ENCODE measurements around the gene DDX60. TPM values are rescaled to one million over a fixed set of nuclear protein-coding genes. Genes with fewer than 3 reads are reported as not detected.

DDX60 gene, protein sequence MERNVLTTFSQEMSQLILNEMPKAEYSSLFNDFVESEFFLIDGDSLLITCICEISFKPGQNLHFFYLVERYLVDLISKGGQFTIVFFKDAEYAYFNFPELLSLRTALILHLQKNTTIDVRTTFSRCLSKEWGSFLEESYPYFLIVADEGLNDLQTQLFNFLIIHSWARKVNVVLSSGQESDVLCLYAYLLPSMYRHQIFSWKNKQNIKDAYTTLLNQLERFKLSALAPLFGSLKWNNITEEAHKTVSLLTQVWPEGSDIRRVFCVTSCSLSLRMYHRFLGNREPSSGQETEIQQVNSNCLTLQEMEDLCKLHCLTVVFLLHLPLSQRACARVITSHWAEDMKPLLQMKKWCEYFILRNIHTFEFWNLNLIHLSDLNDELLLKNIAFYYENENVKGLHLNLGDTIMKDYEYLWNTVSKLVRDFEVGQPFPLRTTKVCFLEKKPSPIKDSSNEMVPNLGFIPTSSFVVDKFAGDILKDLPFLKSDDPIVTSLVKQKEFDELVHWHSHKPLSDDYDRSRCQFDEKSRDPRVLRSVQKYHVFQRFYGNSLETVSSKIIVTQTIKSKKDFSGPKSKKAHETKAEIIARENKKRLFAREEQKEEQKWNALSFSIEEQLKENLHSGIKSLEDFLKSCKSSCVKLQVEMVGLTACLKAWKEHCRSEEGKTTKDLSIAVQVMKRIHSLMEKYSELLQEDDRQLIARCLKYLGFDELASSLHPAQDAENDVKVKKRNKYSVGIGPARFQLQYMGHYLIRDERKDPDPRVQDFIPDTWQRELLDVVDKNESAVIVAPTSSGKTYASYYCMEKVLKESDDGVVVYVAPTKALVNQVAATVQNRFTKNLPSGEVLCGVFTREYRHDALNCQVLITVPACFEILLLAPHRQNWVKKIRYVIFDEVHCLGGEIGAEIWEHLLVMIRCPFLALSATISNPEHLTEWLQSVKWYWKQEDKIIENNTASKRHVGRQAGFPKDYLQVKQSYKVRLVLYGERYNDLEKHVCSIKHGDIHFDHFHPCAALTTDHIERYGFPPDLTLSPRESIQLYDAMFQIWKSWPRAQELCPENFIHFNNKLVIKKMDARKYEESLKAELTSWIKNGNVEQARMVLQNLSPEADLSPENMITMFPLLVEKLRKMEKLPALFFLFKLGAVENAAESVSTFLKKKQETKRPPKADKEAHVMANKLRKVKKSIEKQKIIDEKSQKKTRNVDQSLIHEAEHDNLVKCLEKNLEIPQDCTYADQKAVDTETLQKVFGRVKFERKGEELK (N-terminal part only)
- 10 to 100 TPM; 14.3 to 38.4 TPM for total RNA-seq

DNA sequence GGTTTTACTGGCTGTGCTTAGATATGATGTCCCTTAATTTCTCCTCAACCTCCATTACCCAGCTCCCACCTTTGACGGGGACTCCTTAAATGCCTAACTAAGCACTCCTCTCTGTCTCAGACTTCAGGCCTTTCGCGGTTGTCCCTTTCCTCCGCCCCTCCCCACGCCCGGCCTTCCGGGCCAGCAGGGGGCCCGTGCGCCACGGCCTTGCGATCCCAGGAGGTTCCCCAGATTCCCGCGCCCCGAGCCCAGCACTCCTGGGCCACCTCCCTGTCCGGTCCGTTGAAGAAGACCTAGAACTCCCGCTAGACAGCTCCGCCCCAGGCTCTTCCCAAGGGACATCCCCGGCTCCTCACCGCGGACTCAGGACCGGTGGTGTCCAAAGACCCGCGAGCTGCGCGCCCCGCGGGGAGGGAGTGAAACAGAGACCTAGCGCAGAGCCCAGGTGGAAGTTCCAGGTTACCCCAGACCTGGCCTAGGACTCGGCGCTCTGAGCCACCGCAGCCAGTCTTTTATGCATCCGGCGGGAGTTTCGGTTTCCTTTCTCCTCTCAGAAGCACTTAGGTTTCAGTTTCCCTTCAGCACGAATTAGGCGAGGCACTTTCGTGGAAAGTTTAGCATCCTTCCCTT, at the start of gene DDX60:
DDX60 (minus strand) TSS at position 487 of the 630 bp plus-strand sequence. CDS start 7,493 bp downstream, outside the sequence.
- H3K27ac Mint-ChIP-seq: peak within 1 kb of the TSS; percentile 98
- H3K36me3 Mint-ChIP-seq (ENCODE audit: insufficient read depth in 2 of 2): peaks cover 0 to 8% of the 10 kb centered on the region in 2 donors
- H3K4me1 Mint-ChIP-seq (ENCODE audit: low read depth): peaks cover 26% of the 10 kb centered on the region
- ATAC-seq (replicated peaks in 1 of 2) (peak; percentile 98), DNase-seq (peak; percentile 85)
- H3K4me3 Mint-ChIP-seq: peak within 1 kb of the TSS; percentile 88 to 94
- H3K9me3 Mint-ChIP-seq: no peaks in the 10 kb centered on the region
- no peaks in the 10 kb centered on the region for H3K27me3 Mint-ChIP-seq (ENCODE audit: low read depth)

DNA sequence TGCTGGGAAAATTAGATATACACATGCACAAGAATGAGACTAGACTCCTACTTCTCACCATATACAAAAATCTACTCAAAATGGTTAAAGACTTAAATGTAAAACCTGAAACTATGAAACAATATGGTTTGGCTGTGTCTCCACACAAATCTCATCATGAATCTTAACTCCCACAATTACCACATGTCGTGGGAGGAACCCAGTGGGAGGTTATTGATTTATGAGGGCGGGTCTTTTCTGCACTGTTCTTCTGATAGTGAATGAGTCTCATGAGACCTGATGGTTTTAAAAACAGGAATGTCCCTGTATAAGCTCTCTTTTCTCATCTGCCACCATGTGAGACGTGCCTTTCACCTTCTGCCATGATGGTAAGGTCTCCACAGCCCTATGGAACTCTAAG, 48.5 kb upstream of the DDX60 start:
- H3K27me3 Mint-ChIP-seq (ENCODE audit: low read depth): no peaks in the 10 kb centered on the region
- peaks cover 2 to 4% of the 10 kb centered on the region in 2 donors for H3K9me3 Mint-ChIP-seq
- H3K36me3 Mint-ChIP-seq (ENCODE audit: insufficient read depth in 2 of 2): peaks cover 5 to 23% of the 10 kb centered on the region in 2 donors
- no peak overlapping the region for H3K4me3 Mint-ChIP-seq
- DNase-seq (no peak), ATAC-seq (replicated peaks in 1 of 2) (no peak)
- no peak overlapping the region for H3K27ac Mint-ChIP-seq
- no peaks in the 10 kb centered on the region for H3K4me1 Mint-ChIP-seq (ENCODE audit: low read depth)

DNA sequence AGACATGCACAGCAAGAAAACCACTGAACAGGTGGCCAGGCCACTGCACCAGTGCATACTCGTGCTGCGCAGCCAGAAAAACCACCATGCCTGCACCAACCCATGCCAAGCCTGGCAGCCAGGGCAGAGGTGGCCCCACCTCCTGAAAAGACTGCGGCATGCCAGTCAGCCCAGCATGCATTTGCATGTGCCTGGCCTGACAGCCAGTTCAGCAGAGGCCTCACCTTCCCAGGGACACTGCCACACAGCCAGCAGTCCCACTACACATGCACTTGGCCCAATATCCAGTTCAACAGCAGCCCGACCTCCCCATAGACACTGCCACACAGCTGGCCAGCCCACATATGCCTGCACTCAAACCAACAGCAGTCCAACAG, 43.5 kb upstream of the DDX60 start:
- Mint-ChIP-seq H3K9me3 (peaks cover 6 to 12% of the 10 kb centered on the region in 2 donors), H3K4me3 (no peak overlapping the region), H3K27me3 (ENCODE audit: low read depth) (no peaks in the 10 kb centered on the region), H3K27ac (no peak overlapping the region), H3K4me1 (ENCODE audit: low read depth) (no peaks in the 10 kb centered on the region), H3K36me3 (ENCODE audit: insufficient read depth in 2 of 2) (peaks cover 6 to 33% of the 10 kb centered on the region in 2 donors)
- DNase-seq (no peak), ATAC-seq (replicated peaks in 1 of 2) (no peak)

DNA sequence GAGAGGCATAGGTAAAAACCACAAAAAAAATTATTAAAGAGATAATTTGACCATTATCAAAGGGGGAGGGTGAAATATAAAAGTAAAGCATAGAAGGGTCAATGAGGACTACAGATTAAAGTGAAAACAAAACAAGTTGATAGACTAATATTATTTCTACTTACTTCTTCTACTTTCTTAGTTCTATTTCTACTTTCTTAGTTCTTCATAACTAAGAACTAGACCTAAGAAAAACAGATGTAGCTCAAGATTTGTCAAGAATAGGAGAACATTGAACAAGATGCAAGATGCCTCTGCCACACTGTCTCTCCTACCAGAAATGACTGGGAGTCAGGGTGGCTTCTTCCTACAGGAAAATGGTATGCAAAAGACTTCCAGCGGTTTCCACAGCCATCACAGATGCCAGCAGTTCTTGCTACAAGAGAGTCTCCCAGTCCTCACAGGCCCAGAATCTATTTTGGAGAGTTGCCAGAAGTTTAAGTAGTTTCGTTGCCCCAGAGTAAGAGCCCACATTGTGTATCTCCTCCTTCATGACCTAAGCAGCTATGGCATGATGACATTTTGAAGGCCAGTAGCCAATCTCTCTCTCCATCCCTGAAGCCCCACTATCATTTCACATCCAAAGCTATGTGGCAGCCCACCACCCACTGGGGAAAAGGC, 42.9 kb upstream of the DDX60 start:
- Mint-ChIP-seq H3K9me3 (peaks cover 6 to 12% of the 10 kb centered on the region in 2 donors), H3K4me3 (no peak overlapping the region), H3K27ac (no peak overlapping the region), H3K36me3 (ENCODE audit: insufficient read depth in 2 of 2) (peaks cover 6 to 33% of the 10 kb centered on the region in 2 donors), H3K4me1 (ENCODE audit: low read depth) (no peaks in the 10 kb centered on the region), H3K27me3 (ENCODE audit: low read depth) (no peaks in the 10 kb centered on the region)
- ATAC-seq (replicated peaks in 1 of 2) (no peak), DNase-seq (no peak)

DNA sequence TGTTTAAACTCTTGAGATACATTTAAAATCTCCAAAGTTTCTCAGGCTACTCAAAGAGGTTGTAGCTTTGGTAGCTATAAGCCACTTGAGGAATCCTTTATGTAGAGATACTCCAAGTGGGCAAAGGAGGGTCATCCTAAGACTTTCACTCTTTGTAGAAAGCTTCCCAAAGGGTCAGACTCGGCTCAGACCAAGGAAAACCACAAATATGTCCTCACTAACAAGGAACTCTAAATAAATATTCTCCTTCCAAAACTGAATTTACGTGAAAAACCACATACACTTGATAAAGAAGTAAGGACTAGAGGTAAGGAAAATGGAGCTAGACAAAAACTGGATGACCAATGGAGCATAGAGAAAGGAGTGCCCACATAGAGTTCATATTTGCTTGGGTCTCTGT, 41.7 kb upstream of the DDX60 start:
- Mint-ChIP-seq H3K4me3 (no peak overlapping the region), H3K27ac (no peak overlapping the region), H3K9me3 (peaks cover 6 to 12% of the 10 kb centered on the region in 2 donors), H3K4me1 (ENCODE audit: low read depth) (no peaks in the 10 kb centered on the region), H3K36me3 (ENCODE audit: insufficient read depth in 2 of 2) (peaks cover 6 to 27% of the 10 kb centered on the region in 2 donors), H3K27me3 (ENCODE audit: low read depth) (no peaks in the 10 kb centered on the region)
- DNase-seq: no peak
- no peak for ATAC-seq (replicated peaks in 1 of 2)

DNA sequence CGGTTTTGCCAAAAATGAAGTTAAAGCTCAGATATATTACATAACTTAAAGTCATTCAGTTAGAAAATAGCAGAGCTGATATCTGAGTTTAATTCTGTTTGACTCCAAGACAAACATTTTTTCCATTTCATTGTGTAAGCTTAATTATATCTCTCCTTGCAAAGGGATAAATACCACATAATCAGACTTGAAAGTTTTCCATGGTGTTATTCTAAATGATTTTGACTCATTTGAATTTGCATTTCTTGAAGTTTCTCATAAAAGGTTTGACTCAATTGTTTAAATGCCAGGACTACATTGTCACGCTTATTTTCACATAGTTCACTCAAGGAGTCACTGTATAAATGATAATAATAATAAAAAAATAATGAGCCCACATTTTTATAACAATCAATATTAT, 39.4 kb upstream of the DDX60 start:
- ATAC-seq (replicated peaks in 1 of 2) (no peak), DNase-seq (no peak)
- Mint-ChIP-seq H3K27me3 (ENCODE audit: low read depth) (no peaks in the 10 kb centered on the region), H3K9me3 (peaks cover 4 to 12% of the 10 kb centered on the region in 2 donors), H3K4me1 (ENCODE audit: low read depth) (no peaks in the 10 kb centered on the region), H3K36me3 (ENCODE audit: insufficient read depth in 2 of 2) (peaks cover 6 to 22% of the 10 kb centered on the region in 2 donors), H3K27ac (no peak overlapping the region), H3K4me3 (no peak overlapping the region)

DNA sequence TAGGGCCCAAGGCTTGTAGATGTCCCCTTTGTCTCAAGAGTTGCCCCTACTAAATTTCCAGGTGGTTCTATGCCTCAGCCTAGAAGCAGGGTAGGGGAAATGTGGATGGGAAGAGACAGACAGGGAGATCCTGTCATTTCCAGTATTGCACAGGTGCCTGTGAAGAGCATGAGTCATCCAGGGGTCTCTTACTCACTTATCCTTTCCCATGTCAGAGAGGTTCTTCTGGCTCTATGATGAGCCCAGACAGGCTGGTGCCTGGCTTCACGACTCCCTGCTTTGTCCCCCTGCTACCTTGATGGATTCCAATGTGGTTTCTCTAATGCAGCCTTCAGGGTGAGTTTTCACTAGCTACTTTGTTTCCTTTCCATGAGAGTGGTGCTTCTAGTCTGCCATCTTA, 35.2 kb upstream of the DDX60 start:
- no peak overlapping the region for H3K27ac Mint-ChIP-seq
- no peaks in the 10 kb centered on the region for H3K27me3 Mint-ChIP-seq (ENCODE audit: low read depth)
- DNase-seq: no peak
- H3K4me1 Mint-ChIP-seq (ENCODE audit: low read depth): no peaks in the 10 kb centered on the region
- peaks cover 10 to 20% of the 10 kb centered on the region in 2 donors for H3K36me3 Mint-ChIP-seq (ENCODE audit: insufficient read depth in 2 of 2)
- no peak for ATAC-seq (replicated peaks in 1 of 2)
- peaks cover 13 to 25% of the 10 kb centered on the region in 2 donors for H3K9me3 Mint-ChIP-seq
- no peak overlapping the region for H3K4me3 Mint-ChIP-seq

DNA sequence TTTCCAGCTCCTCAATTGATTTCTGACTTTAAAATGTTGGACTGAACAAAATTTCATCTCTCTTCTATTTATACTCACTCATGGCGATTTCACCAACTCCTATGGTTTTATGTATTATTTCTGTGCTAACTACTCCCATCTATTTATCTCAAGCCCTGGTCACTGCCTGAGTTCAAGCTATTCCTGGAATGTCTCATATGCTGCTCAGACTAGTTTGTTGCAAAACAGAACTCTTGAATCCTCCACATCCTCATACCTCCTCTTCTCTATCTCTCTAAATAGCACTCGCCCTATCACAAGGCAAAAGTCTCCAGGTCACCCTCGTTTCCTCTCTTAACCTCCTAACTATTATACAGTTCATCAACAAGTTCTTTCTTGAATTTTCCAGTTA, 19.0 kb upstream of the DDX60 start:
- Mint-ChIP-seq H3K4me1 (ENCODE audit: low read depth) (peaks cover 5% of the 10 kb centered on the region), H3K4me3 (no peak overlapping the region), H3K27me3 (ENCODE audit: low read depth) (no peaks in the 10 kb centered on the region), H3K36me3 (ENCODE audit: insufficient read depth in 2 of 2) (peaks cover 0 to 3% of the 10 kb centered on the region in 2 donors), H3K9me3 (peaks cover 3 to 4% of the 10 kb centered on the region in 2 donors), H3K27ac (no peak overlapping the region)
- ATAC-seq (replicated peaks in 1 of 2) (no peak), DNase-seq (no peak)

- ATAC-seq (replicated peaks in 1 of 2) (no peak), DNase-seq (no peak)
- H3K27me3 Mint-ChIP-seq (ENCODE audit: low read depth): no peaks in the 10 kb centered on the region
- H3K36me3 Mint-ChIP-seq (ENCODE audit: insufficient read depth in 2 of 2): peaks cover 0 to 1% of the 10 kb centered on the region in 2 donors
- H3K4me1 Mint-ChIP-seq (ENCODE audit: low read depth): peaks cover 5% of the 10 kb centered on the region
- no peak overlapping the region for H3K4me3 Mint-ChIP-seq
- H3K9me3 Mint-ChIP-seq: peaks cover 3 to 4% of the 10 kb centered on the region in 2 donors
- no peak overlapping the region for H3K27ac Mint-ChIP-seq
Measured at GRCh38 chr4:168336837-168337549, 18.4 kb upstream of the DDX60 start.

DNA sequence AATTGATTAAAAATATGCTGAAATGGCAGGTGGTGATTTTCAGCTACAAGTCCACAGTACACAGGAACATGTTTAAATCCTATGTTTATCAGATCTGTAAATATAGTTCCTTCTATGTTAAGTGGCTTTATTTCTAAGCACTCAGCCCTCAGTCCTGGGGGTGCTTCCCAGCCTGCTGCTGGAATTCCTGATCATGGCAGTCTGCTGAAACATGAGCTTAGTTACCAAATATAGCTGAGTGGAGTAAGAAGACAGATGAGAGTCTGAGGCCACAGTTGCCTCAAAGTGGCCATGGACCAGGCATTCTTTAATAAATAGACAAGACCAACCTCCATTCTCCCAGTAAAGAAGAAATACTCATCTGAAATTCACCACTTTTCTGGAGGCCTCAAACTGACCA, 17.1 kb upstream of the DDX60 start:
- Mint-ChIP-seq H3K27ac (no peak overlapping the region), H3K36me3 (ENCODE audit: insufficient read depth in 2 of 2) (no peaks in the 10 kb centered on the region), H3K4me1 (ENCODE audit: low read depth) (peaks cover 5% of the 10 kb centered on the region), H3K27me3 (ENCODE audit: low read depth) (no peaks in the 10 kb centered on the region), H3K4me3 (no peak overlapping the region), H3K9me3 (peaks cover 0 to 1% of the 10 kb centered on the region in 2 donors)
- ATAC-seq (replicated peaks in 1 of 2): no peak
- DNase-seq: no peak

DNA sequence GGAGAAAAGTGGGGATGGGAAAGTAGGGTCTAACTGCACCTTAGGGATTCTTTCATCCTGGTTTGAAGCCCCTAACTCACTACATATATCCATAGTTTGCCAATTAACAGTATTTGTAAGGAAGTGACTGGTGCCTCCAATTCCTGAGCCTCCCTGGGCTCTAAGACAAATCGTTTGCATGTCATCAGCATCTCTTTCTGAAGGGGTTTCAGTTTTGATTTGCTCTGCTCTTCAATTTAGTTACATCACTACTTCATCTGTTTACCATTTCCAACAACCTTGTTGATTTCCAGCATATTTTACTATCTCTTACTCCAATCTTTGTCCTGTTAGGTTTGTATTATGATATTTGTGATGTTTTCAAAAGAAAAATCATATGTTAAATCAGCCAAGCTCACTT, 15.5 kb upstream of the DDX60 start:
- ATAC-seq (replicated peaks in 1 of 2) (no peak), DNase-seq (no peak)
- no peak overlapping the region for H3K27ac Mint-ChIP-seq
- no peaks in the 10 kb centered on the region for H3K36me3 Mint-ChIP-seq (ENCODE audit: insufficient read depth in 2 of 2)
- no peak overlapping the region for H3K4me3 Mint-ChIP-seq
- peaks cover 5% of the 10 kb centered on the region for H3K4me1 Mint-ChIP-seq (ENCODE audit: low read depth)
- H3K27me3 Mint-ChIP-seq (ENCODE audit: low read depth): no peaks in the 10 kb centered on the region
- H3K9me3 Mint-ChIP-seq: no peaks in the 10 kb centered on the region
